ENCODE measurements around the gene RNF223. TPM values are rescaled to one million over a fixed set of nuclear protein-coding genes. Genes with fewer than 3 reads are reported as not detected.

RNF223 gene
- total and polyA plus RNA-seq, 8 donors = 0.05 to 0.37 (median 0.16) TPM; not detected in 2

- H3K27ac ChIP-seq = no peak overlapping the region
- no peaks in the 10 kb centered on the region for H3K9me3 ChIP-seq
- H3K4me1 ChIP-seq = peaks cover 0 to 3% (median 0%) of the 10 kb centered on the region in 3 donors
- H3K36me3 ChIP-seq = no peaks in the 10 kb centered on the region
- 73 to 84% methylated on average over 32 to 33 of the region's 33 CpGs for WGBS, 2 donors
- TF ChIP-seq CTCF (IDR thresholded peaks at IDR 0.05) = no peak
- ATAC-seq (no peak), FAIRE-seq (no peak), DNase-seq (peak in 5 of 6 donors; percentile 19 to 70 (median 41))
- intact Hi-C loops (cut with DNase I) = loop anchor here in 1 of 3 donors (10.0 kb wide), 1 partner anchor 83 kb away; no protein-coding TSS in a partner anchor
- H3K4me3 ChIP-seq = no peak overlapping the region
- H3K27me3 ChIP-seq = no peaks in the 10 kb centered on the region
Observed at GRCh38 chr1:1118011-1118875, 44.1 kb upstream of the RNF223 start.

GRCh38 chr1:1117469-1117831, 43.3 kb upstream of the RNF223 start:
- FAIRE-seq = no peak
- WGBS, 2 donors = 69 to 79% methylated on average over 20 of the region's 20 CpGs
- no peaks in the 10 kb centered on the region for H3K9me3 ChIP-seq
- TF ChIP-seq CTCF (IDR thresholded peaks at IDR 0.05) = no peak
- no peaks in the 10 kb centered on the region for H3K36me3 ChIP-seq
- ATAC-seq = no peak
- intact Hi-C loops (cut with DNase I) = loop anchor here in 1 of 3 donors (10.0 kb wide), 1 partner anchor 83 kb away; no protein-coding TSS in a partner anchor
- peaks cover 0 to 3% (median 0%) of the 10 kb centered on the region in 3 donors for H3K4me1 ChIP-seq
- H3K27ac ChIP-seq = no peak overlapping the region
- H3K27me3 ChIP-seq = no peaks in the 10 kb centered on the region
- peak in 5 of 6 donors; percentile 26 to 80 (median 52) for DNase-seq
- H3K4me3 ChIP-seq = no peak overlapping the region

- FAIRE-seq = no peak
- H3K27ac ChIP-seq = no peak overlapping the region
- no peaks in the 10 kb centered on the region for H3K36me3 ChIP-seq
- intact Hi-C loops (cut with DNase I) = loop anchor here in 1 of 3 donors (10.0 kb wide), 1 partner anchor 82 kb away; no protein-coding TSS in a partner anchor
- peak overlapping the region; percentile 40 to 87 (median 80) for H3K4me3 ChIP-seq
- 7 to 16% methylated on average over 28 to 47 of the region's 47 CpGs for WGBS, 2 donors
- peaks cover 0 to under 1% (median 0%) of the 10 kb centered on the region in 3 donors for H3K4me1 ChIP-seq
- no peaks in the 10 kb centered on the region for H3K27me3 ChIP-seq
- ATAC-seq = no peak
- no peaks in the 10 kb centered on the region for H3K9me3 ChIP-seq
- DNase-seq = peak in 4 of 6 donors; percentile 20 to 86 (median 44)
- TF ChIP-seq CTCF (IDR thresholded peaks at IDR 0.05) = no peak
Observed at GRCh38 chr1:1116701-1117468, 42.8 kb upstream of the RNF223 start.

- intact Hi-C loops (cut with DNase I) = loop anchor here in 1 of 3 donors (10.0 kb wide), 1 partner anchor 81 kb away; no protein-coding TSS in a partner anchor
- Histone ChIP-seq H3K9me3 (no peaks in the 10 kb centered on the region), H3K27me3 (no peaks in the 10 kb centered on the region), H3K36me3 (no peaks in the 10 kb centered on the region), H3K4me1 (no peaks in the 10 kb centered on the region), H3K27ac (peak within 1 kb of the TSS in 3 of 4 donors; percentile 28 to 47 (median 44)), H3K4me3 (peak within 1 kb of the TSS; percentile 77 to 87 (median 85))
- no peak for TF ChIP-seq CTCF (IDR thresholded peaks at IDR 0.05)
- 0 to 1% methylated on average over 96 to 128 of the region's 128 CpGs for WGBS, 2 donors
- DNase-seq = peak; percentile 98 to 100 (median 99)
- ATAC-seq = peak; percentile 96 to 99 (median 98)
- FAIRE-seq = no peak
Observed at GRCh38 chr1:1115786-1116700, 41.9 kb upstream of the RNF223 start, which contains the start of gene C1orf159. TSS of gene C1orf159 (minus strand) at chr1:1116089. CDS start at chr1:1091543, 24,546 bp downstream.
